ENCODE results near the gene RMC1.

DNA sequence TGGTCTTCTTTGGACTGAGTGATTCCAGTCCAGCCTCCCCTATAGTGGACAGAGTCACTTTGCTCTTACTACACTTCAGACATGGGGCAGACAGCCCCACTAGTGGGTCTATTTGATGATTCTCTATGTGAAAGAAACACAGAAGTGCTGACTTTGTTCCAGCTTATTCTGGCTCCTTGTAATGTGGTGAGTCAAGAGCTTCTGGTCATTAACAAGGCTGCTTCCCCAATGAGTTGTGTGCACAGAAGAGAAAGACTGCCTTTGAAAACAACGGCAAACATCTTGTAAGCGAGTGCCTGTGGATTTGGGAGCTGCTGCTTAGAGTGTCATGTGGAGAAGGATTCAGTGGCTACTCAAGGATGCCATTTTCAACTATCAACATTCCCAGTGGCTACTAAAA lies 39.1 kb downstream of the RMC1 start:
- TF ChIP-seq, protein P1, sequence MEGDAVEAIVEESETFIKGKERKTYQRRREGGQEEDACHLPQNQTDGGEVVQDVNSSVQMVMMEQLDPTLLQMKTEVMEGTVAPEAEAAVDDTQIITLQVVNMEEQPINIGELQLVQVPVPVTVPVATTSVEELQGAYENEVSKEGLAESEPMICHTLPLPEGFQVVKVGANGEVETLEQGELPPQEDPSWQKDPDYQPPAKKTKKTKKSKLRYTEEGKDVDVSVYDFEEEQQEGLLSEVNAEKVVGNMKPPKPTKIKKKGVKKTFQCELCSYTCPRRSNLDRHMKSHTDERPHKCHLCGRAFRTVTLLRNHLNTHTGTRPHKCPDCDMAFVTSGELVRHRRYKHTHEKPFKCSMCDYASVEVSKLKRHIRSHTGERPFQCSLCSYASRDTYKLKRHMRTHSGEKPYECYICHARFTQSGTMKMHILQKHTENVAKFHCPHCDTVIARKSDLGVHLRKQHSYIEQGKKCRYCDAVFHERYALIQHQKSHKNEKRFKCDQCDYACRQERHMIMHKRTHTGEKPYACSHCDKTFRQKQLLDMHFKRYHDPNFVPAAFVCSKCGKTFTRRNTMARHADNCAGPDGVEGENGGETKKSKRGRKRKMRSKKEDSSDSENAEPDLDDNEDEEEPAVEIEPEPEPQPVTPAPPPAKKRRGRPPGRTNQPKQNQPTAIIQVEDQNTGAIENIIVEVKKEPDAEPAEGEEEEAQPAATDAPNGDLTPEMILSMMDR (IDR thresholded peaks at IDR 0.05): no peak
- no peak for TF ChIP-seq POLR2A (IDR thresholded peaks at IDR 0.05)

Measured in testis (tissue), 2 donors.